Measurements from ENCODE around the gene AKR7A3.

AKR7A3 gene

DNA sequence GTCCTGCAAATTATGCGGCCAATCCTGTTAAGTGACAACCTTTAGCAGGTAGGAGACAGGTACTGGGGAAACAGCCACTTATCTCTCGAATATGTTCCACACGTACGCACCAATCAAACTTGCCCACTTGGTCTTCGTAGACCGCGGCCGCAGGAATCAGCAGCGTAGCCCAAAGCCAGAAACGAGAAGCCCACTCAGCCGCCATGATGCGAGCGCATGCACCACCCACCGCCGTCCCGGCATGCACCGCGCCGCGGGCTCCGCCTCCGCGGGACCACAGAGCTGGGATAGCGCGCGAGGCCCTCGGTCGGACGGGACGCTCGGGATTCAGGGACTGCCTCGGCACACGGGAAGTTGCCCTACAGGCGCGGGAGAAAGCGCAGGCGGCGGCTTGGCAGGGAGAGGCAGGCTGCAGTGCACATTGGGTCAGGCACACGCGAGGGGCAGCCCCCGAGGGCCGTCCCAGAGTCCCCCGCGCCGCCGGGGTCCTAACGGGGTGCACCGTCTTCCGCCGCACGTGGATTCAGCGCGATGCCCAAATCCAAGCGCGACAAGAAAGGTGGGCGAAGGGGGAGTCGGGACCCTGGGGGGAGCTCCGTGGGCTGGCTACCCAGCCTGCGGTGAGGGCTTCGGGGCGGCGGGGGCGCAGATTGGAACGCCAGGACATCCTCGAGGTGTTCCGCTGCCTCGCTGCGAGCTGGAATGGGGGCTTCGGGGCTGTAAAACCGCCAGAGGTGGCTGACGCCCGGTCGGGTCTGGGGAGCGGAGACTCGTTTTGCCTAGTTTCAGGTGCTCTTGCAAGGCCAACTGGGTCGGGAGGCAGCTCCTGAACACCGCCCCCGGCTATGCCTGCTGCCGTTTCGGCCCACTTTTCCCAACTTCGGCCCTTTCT is 37.0 kb downstream of the AKR7A3 start, which contains the start of the genes EMC1 and MRTO4:
EMC1 (minus strand) TSS at position 220 of the 892 bp plus-strand sequence; CDS start at position 205, 15 bp downstream.
MRTO4 (plus strand) TSS at position 501 of the 892 bp plus-strand sequence; CDS start at position 532, 31 bp downstream.
- peak; percentile 68 for DNase-seq

DNA sequence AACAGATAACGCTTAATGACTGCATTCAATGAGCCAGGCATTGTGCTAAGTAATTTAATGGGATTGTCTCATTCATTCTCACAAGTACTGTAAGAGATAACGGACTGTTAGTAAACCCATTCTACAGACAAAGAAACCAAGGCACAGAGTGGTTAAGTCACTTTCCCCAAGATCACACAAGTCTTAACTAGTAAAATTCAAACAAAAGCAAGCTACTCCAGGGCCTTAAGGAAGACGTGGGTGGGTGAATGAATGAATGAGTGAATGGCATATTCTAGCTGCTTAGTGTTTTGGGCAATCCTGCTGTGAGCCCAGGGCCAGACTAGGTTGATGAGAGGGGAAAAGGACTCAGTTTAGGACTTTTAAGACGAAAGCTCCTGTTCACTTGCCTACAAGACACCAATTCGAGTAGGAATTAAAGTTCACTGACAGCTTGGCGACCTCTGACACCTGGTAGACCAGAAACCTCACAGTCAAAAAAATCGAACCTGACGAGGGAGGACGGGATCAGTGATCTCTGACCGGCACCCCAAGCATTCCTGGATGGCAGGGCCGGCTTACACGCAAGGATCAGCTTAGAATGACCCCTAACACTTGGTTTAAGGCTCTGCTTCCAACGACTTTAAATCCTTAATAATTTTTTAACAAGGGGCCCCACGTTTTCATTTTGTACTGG is 37.8 kb downstream of the AKR7A3 start:
- DNase-seq = no peak

DNA sequence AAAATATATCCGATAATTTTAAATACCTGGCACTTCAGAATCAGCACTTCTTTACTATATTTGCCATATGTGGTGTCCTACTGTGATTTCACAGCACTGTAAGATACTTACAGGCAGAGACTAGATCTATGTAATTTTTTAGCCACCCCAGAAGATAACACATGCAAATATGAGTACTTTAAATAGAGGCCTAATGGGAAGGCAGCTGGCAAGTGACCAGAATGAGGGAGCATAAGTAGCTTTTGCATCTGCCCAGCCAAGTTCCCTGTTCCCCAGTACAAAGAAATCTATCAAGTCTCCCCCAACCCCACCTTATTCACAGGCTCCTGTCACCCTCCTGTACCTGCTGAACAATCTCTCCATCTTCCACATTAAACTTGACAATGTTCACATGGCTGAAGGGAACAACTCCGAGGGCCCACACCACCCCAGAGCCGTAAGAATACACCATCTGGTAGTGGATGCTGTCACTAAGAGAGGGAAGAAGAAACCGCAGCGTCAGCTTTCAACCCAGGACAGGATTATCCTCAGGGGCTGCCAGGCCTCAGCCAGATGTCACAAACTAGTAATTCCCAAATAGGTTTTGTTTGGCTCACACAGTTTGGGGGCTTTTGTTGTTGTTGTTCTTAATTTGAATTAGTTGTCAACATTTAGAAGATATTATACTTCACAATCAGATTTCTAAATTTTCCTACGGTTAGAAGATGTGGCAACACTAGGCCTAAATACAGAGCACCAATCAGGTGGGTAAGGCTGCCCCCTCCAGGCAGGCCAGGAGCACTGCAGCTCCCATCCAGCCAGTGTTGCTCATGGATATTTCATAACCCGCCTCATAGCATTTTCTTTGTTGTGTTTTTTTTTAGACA is 47.7 kb downstream of the AKR7A3 start:
- peak; percentile 20 for DNase-seq

DNA sequence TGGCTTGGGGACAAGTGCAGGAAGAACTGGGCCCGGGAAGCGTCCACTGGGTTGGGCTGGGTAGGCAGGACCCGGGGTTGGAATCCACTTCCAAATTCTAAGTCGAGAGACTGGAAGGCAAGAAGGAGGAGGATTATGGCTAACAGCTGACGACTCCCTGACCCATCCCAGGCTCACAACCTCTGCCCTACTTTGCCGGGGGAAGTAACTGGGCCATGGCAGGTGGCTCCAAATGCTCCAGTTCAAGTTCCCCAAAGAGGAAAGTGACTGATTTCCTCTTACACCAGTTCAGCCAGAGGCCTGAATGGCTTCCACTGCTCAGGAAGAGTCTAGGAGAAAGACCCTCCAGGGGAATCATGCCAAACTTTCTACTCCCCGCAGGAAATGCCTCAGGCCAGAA is 48.7 kb downstream of the AKR7A3 start:
- no peak for DNase-seq

DNA sequence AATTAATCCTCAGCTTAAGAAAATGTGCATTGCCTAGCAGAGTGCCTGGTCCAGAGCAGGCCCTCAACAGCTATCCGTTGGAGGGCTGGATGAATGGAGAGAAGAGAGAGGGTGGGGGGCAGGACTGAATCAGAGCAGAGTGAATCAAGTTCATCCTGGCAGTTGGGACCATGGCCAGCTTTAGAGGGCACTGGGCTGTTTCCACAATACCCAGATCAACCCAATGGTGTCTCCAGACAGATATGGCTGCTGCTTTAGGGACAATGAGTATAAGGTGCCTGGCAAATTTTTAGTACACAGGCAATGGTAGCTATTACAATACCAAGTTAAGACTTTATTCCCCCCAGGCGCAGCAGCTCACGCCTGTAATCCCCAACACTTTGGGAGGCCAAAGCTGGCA is 54.3 kb downstream of the AKR7A3 start:
- DNase-seq = no peak

Measured in NCI-H2029 (cell line).